GM23338 (cell line): ENCODE data around the gene CARHSP1. TPM values are rescaled to one million over a fixed set of nuclear protein-coding genes. Genes with fewer than 3 reads are reported as not detected.
A peak's percentile ranks its signal among the peaks of the same experiment; 100 is the strongest.

Experiments
- ATAC-seq: fragments of 200-7000 bp; cut with Tn5 transposase; 3 replicates; pipeline ENCODE4 v1.9.1; 2020
- DNase-seq: peaks from one replicate; pipeline ENCODE4 v3.0.0-alpha.2; 2015; ENCODE audit warnings: low spot score
- H2AFZ ChIP-seq: fragments of 200-600 bp; sonication (generic); 2 replicates; pipeline ENCODE4 v1.8.0; 2016; ENCODE audit warnings: antibody characterized with exemption, mild to moderate bottlenecking, moderate library complexity
- H3F3A ChIP-seq: fragments of 200-600 bp; sonication (generic); replicated peaks from 2 replicates; pipeline ENCODE4 v1.8.0; 2017; ENCODE audit warnings: antibody characterized with exemption, mixed run types, low read depth
- H3K27ac ChIP-seq: fragments of 200-600 bp; sonication (generic); 2 replicates; pipeline ENCODE4 v1.6.1; 2016; ENCODE audit warnings: low read depth
- H3K27me3 ChIP-seq: fragments of 200-600 bp; sonication (generic); 2 replicates; pipeline ENCODE4 v1.8.0; 2016; ENCODE audit warnings: mild to moderate bottlenecking, mixed run types, moderate library complexity; ENCODE audit not compliant: insufficient read depth
- H3K36me3 ChIP-seq: fragments of 200-600 bp; sonication (generic); 2 replicates; pipeline ENCODE4 v1.8.0; 2016; ENCODE audit warnings: mild to moderate bottlenecking; ENCODE audit not compliant: insufficient read depth
- H3K4me1 ChIP-seq: fragments of 200-600 bp; sonication (generic); 2 replicates; pipeline ENCODE4 v1.8.0; 2016; ENCODE audit warnings: mild to moderate bottlenecking, moderate library complexity; ENCODE audit not compliant: insufficient read depth
- H3K4me2 ChIP-seq: fragments of 200-600 bp; sonication (generic); 2 replicates; pipeline ENCODE4 v1.7.1; 2017; ENCODE audit warnings: mixed run types
- H3K4me3 ChIP-seq: fragments of 200-600 bp; sonication (generic); 2 replicates; pipeline ENCODE4 v1.6.1; 2016; ENCODE audit warnings: mixed run types
- H3K79me2 ChIP-seq: fragments of 200-600 bp; sonication (generic); replicated peaks from 2 replicates; pipeline ENCODE4 v1.8.0; 2017; ENCODE audit warnings: mild to moderate bottlenecking; ENCODE audit not compliant: insufficient read depth
- H3K9me2 ChIP-seq: fragments of 200-600 bp; sonication (generic); 2 replicates; pipeline ENCODE4 v1.8.0; 2017; ENCODE audit not compliant: insufficient read depth
- H4K20me1 ChIP-seq: fragments of 200-600 bp; sonication (generic); replicated peaks from 2 replicates; pipeline ENCODE4 v1.8.0; 2017; ENCODE audit warnings: mild to moderate bottlenecking; ENCODE audit not compliant: insufficient read depth
- H3K27ac Mint-ChIP-seq: 2 replicates; pipeline ENCODE4 v1.8.0; 2020; ENCODE audit warnings: inconsistent platforms, mild to moderate bottlenecking, moderate library complexity, mixed read lengths
- H3K27me3 Mint-ChIP-seq: 3 replicates; pipeline ENCODE4 v1.8.0; 2022; ENCODE audit warnings: low read depth, mild to moderate bottlenecking, moderate library complexity, mixed read lengths, inconsistent platforms; ENCODE audit not compliant: insufficient read depth, poor library complexity
- H3K36me3 Mint-ChIP-seq: 3 replicates; pipeline ENCODE4 v1.8.0; 2021; ENCODE audit warnings: low read depth, mild to moderate bottlenecking, inconsistent platforms, moderate library complexity, mixed read lengths
- H3K4me1 Mint-ChIP-seq: 3 replicates; pipeline ENCODE4 v1.8.0; 2020; ENCODE audit warnings: mild to moderate bottlenecking, inconsistent platforms, mixed read lengths
- H3K4me3 Mint-ChIP-seq: 3 replicates; pipeline ENCODE4 v1.8.0; 2021; ENCODE audit warnings: moderate library complexity, mild to moderate bottlenecking, inconsistent platforms, mixed read lengths
- H3K9me3 Mint-ChIP-seq: 3 replicates; pipeline ENCODE4 v1.8.0; 2020; ENCODE audit warnings: moderate library complexity, mild to moderate bottlenecking, inconsistent platforms, mixed read lengths
- CREB1 ChIP-seq: fragments of 250-450 bp; sonication (Bioruptor Pico); IDR thresholded peaks from 2 replicates; pipeline ENCODE4 v1.5.0; 2020; ENCODE audit warnings: low read depth, mild to moderate bottlenecking, moderate library complexity
- EZH2 ChIP-seq: fragments of 200-600 bp; sonication (generic); IDR thresholded peaks from one replicate; pipeline ENCODE4 v1.8.0; 2017; ENCODE audit warnings: antibody characterized with exemption, mild to moderate bottlenecking, low read depth; ENCODE audit not compliant: unreplicated experiment
- EZH2phosphoT487 ChIP-seq: fragments of 200-600 bp; sonication (generic); IDR thresholded peaks from one replicate; pipeline ENCODE4 v1.8.1; 2018; ENCODE audit warnings: antibody characterized with exemption; ENCODE audit not compliant: unreplicated experiment
- JUNB ChIP-seq: IDR thresholded peaks from one replicate; pipeline ENCODE4 v1.6.1; 2016; ENCODE audit warnings: antibody characterized with exemption; ENCODE audit not compliant: unreplicated experiment
- NANOG ChIP-seq: IDR thresholded peaks from 2 replicates; pipeline ENCODE4 v1.6.1; 2016; ENCODE audit warnings: antibody characterized with exemption, borderline replicate concordance
- POLR2AphosphoS5 ChIP-seq: IDR thresholded peaks from 2 replicates; pipeline ENCODE4 v1.6.1; 2016; ENCODE audit warnings: antibody characterized with exemption, low read depth
- STAT1 ChIP-seq: IDR thresholded peaks from one replicate; pipeline ENCODE4 v1.6.1; 2016; ENCODE audit warnings: antibody characterized with exemption; ENCODE audit not compliant: unreplicated experiment
- ZNF114 ChIP-seq: fragments of 250-450 bp; sonication (Bioruptor Pico); IDR thresholded peaks from 2 replicates; pipeline ENCODE4 v1.5.0; 2020; ENCODE audit warnings: mild to moderate bottlenecking, moderate library complexity
- ZNF331 ChIP-seq: fragments of 250-450 bp; sonication (Bioruptor Pico); IDR thresholded peaks from 2 replicates; pipeline ENCODE4 v1.5.0; 2020; ENCODE audit warnings: low read depth, mild to moderate bottlenecking, moderate library complexity
- polyA plus RNA-seq: library from polyadenylated mRNA; unstranded; fragments of >200 nt; fragmentation: Nextera tagmentation; extraction: Ambion mirVana; gene quantifications from 2 replicates; pipeline ENCODE4 v1.2.1, GENCODE V29; 2016
- total RNA-seq: library from RNA; depleted of rRNA; stranded (reverse); fragments of >200 nt; shearing (Covaris generic); gene quantifications from 2 replicates; pipeline ENCODE4 v1.2.3, GENCODE V29; 2014
- TF ChIP-seq, protein P1 (sequence below): IDR thresholded peaks from 2 replicates; pipeline ENCODE4 v1.6.1; 2016; ENCODE audit warnings: antibody characterized with exemption
- TF ChIP-seq, protein P2 (sequence below): fragments of 250-450 bp; sonication (Bioruptor Pico); IDR thresholded peaks from 2 replicates; pipeline ENCODE4 v1.5.0; 2020; ENCODE audit warnings: mild to moderate bottlenecking, moderate library complexity
- TF ChIP-seq, protein P3 (sequence below): IDR thresholded peaks from one replicate; pipeline ENCODE4 v1.6.1; 2018; ENCODE audit warnings: antibody characterized with exemption; ENCODE audit not compliant: unreplicated experiment
- TF ChIP-seq, protein P4 (sequence below), 2 experiments: fragments of 200-600 bp in 1 of 2; sonication (generic) in 1 of 2; conservative IDR thresholded peaks; 2 replicates each; pipeline versions ENCODE4 v1.5.1 to v1.6.1; 2016 to 2017; ENCODE audit warnings: antibody characterized with exemption in 2 of 2, low read depth in 2 of 2, mild to moderate bottlenecking in 2 of 2, moderate library complexity in 1 of 2

Gene CARHSP1
- total and polyA plus RNA-seq, 2 experiments from 2014 or later: 286 to 339 TPM

GRCh38 chr16:8877894-8878522 is 9.2 kb upstream of the CARHSP1 start:
- peak overlapping the region; percentile 73; the same call in 1 of the 2 replicates for H2AFZ ChIP-seq
- H3K36me3 Mint-ChIP-seq: no peaks in the 10 kb centered on the region; the same call in 1 of the 3 replicates
- no peak overlapping the region for H3K27ac Mint-ChIP-seq
- H3K4me2 ChIP-seq: peak overlapping the region; percentile 31; the same call in 1 of the 2 replicates
- H3K27ac ChIP-seq: no peak overlapping the region
- no peaks in the 10 kb centered on the region for H3F3A ChIP-seq
- peaks cover 12% of the 10 kb centered on the region for H3K27me3 Mint-ChIP-seq
- no peak for TF ChIP-seq POLR2AphosphoS5
- TF ChIP-seq, protein P1, sequence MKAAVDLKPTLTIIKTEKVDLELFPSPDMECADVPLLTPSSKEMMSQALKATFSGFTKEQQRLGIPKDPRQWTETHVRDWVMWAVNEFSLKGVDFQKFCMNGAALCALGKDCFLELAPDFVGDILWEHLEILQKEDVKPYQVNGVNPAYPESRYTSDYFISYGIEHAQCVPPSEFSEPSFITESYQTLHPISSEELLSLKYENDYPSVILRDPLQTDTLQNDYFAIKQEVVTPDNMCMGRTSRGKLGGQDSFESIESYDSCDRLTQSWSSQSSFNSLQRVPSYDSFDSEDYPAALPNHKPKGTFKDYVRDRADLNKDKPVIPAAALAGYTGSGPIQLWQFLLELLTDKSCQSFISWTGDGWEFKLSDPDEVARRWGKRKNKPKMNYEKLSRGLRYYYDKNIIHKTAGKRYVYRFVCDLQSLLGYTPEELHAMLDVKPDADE: no peak
- TF ChIP-seq, protein P2, sequence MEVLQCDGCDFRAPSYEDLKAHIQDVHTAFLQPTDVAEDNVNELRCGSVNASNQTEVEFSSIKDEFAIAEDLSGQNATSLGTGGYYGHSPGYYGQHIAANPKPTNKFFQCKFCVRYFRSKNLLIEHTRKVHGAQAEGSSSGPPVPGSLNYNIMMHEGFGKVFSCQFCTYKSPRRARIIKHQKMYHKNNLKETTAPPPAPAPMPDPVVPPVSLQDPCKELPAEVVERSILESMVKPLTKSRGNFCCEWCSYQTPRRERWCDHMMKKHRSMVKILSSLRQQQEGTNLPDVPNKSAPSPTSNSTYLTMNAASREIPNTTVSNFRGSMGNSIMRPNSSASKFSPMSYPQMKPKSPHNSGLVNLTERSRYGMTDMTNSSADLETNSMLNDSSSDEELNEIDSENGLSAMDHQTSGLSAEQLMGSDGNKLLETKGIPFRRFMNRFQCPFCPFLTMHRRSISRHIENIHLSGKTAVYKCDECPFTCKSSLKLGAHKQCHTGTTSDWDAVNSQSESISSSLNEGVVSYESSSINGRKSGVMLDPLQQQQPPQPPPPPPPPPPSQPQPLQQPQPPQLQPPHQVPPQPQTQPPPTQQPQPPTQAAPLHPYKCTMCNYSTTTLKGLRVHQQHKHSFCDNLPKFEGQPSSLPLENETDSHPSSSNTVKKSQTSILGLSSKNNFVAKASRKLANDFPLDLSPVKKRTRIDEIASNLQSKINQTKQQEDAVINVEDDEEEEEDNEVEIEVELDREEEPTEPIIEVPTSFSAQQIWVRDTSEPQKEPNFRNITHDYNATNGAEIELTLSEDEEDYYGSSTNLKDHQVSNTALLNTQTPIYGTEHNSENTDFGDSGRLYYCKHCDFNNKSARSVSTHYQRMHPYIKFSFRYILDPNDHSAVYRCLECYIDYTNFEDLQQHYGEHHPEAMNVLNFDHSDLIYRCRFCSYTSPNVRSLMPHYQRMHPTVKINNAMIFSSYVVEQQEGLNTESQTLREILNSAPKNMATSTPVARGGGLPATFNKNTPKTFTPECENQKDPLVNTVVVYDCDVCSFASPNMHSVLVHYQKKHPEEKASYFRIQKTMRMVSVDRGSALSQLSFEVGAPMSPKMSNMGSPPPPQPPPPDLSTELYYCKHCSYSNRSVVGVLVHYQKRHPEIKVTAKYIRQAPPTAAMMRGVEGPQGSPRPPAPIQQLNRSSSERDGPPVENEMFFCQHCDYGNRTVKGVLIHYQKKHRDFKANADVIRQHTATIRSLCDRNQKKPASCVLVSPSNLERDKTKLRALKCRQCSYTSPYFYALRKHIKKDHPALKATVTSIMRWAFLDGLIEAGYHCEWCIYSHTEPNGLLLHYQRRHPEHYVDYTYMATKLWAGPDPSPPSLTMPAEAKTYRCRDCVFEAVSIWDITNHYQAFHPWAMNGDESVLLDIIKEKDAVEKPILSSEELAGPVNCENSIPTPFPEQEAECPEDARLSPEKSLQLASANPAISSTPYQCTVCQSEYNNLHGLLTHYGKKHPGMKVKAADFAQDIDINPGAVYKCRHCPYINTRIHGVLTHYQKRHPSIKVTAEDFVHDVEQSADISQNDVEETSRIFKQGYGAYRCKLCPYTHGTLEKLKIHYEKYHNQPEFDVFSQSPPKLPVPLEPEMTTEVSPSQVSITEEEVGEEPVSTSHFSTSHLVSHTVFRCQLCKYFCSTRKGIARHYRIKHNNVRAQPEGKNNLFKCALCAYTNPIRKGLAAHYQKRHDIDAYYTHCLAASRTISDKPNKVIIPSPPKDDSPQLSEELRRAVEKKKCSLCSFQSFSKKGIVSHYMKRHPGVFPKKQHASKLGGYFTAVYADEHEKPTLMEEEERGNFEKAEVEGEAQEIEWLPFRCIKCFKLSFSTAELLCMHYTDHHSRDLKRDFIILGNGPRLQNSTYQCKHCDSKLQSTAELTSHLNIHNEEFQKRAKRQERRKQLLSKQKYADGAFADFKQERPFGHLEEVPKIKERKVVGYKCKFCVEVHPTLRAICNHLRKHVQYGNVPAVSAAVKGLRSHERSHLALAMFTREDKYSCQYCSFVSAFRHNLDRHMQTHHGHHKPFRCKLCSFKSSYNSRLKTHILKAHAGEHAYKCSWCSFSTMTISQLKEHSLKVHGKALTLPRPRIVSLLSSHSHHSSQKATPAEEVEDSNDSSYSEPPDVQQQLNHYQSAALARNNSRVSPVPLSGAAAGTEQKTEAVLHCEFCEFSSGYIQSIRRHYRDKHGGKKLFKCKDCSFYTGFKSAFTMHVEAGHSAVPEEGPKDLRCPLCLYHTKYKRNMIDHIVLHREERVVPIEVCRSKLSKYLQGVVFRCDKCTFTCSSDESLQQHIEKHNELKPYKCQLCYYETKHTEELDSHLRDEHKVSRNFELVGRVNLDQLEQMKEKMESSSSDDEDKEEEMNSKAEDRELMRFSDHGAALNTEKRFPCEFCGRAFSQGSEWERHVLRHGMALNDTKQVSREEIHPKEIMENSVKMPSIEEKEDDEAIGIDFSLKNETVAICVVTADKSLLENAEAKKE (CRISPR knock-in tag): no peak
- TF ChIP-seq JUNB: no peak
- no peak for TF ChIP-seq EZH2
- no peak for TF ChIP-seq STAT1
- no peak for TF ChIP-seq CREB1
- no peak for TF ChIP-seq ZNF331 (CRISPR knock-in tag)
- no peak for TF ChIP-seq EZH2phosphoT487
- TF ChIP-seq, protein P3, sequence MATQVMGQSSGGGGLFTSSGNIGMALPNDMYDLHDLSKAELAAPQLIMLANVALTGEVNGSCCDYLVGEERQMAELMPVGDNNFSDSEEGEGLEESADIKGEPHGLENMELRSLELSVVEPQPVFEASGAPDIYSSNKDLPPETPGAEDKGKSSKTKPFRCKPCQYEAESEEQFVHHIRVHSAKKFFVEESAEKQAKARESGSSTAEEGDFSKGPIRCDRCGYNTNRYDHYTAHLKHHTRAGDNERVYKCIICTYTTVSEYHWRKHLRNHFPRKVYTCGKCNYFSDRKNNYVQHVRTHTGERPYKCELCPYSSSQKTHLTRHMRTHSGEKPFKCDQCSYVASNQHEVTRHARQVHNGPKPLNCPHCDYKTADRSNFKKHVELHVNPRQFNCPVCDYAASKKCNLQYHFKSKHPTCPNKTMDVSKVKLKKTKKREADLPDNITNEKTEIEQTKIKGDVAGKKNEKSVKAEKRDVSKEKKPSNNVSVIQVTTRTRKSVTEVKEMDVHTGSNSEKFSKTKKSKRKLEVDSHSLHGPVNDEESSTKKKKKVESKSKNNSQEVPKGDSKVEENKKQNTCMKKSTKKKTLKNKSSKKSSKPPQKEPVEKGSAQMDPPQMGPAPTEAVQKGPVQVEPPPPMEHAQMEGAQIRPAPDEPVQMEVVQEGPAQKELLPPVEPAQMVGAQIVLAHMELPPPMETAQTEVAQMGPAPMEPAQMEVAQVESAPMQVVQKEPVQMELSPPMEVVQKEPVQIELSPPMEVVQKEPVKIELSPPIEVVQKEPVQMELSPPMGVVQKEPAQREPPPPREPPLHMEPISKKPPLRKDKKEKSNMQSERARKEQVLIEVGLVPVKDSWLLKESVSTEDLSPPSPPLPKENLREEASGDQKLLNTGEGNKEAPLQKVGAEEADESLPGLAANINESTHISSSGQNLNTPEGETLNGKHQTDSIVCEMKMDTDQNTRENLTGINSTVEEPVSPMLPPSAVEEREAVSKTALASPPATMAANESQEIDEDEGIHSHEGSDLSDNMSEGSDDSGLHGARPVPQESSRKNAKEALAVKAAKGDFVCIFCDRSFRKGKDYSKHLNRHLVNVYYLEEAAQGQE: no peak
- TF ChIP-seq NANOG: no peak
- TF ChIP-seq, protein P4, sequence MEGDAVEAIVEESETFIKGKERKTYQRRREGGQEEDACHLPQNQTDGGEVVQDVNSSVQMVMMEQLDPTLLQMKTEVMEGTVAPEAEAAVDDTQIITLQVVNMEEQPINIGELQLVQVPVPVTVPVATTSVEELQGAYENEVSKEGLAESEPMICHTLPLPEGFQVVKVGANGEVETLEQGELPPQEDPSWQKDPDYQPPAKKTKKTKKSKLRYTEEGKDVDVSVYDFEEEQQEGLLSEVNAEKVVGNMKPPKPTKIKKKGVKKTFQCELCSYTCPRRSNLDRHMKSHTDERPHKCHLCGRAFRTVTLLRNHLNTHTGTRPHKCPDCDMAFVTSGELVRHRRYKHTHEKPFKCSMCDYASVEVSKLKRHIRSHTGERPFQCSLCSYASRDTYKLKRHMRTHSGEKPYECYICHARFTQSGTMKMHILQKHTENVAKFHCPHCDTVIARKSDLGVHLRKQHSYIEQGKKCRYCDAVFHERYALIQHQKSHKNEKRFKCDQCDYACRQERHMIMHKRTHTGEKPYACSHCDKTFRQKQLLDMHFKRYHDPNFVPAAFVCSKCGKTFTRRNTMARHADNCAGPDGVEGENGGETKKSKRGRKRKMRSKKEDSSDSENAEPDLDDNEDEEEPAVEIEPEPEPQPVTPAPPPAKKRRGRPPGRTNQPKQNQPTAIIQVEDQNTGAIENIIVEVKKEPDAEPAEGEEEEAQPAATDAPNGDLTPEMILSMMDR (conservative IDR thresholded peaks at IDR 0.05; ENCODE audit: low read depth in 2 of 2): no peak
- no peak for TF ChIP-seq ZNF114
- H3K27me3 ChIP-seq: no peaks in the 10 kb centered on the region
- H3K4me1 Mint-ChIP-seq: peaks cover 16% of the 10 kb centered on the region
- H3K9me2 ChIP-seq: no peaks in the 10 kb centered on the region
- H3K9me3 Mint-ChIP-seq: no peaks in the 10 kb centered on the region; the same call in 2 of the 3 replicates
- DNase-seq (peak; percentile 29), ATAC-seq (no peak; the same call in 2 of the 3 replicates)
- H4K20me1 ChIP-seq: no peaks in the 10 kb centered on the region
- H3K79me2 ChIP-seq: no peaks in the 10 kb centered on the region
- no peak overlapping the region for H3K4me3 ChIP-seq
- no peak overlapping the region for H3K4me3 Mint-ChIP-seq
- no peaks in the 10 kb centered on the region for H3K36me3 ChIP-seq
- H3K4me1 ChIP-seq: peaks cover 11% of the 10 kb centered on the region
